NK-92 (cell line): Measurements from ENCODE around the gene AIFM3.

Experiments used
- DNase-seq: peaks from one replicate; lab custom pipeline; 2025; ENCODE audit not compliant: unreplicated experiment; lab: John Stamatoyannopoulos, UW

Gene AIFM3

GRCh38 chr22:21022955-21023614, 56.0 kb downstream of the AIFM3 start:
- DNase-seq, result no peak

GRCh38 chr22:21025266-21025665, 58.2 kb downstream of the AIFM3 start:
- no peak for DNase-seq

GRCh38 chr22:21025763-21026755, 59.0 kb downstream of the AIFM3 start:
- no peak for DNase-seq

- no peak for DNase-seq
Observed at GRCh38 chr22:21026783-21027692, 60.0 kb downstream of the AIFM3 start.

GRCh38 chr22:21028277-21029251, 61.5 kb downstream of the AIFM3 start:
- no peak for DNase-seq

GRCh38 chr22:21029486-21030025, 62.5 kb downstream of the AIFM3 start:
- no peak for DNase-seq

GRCh38 chr22:21030032-21030431, 63.0 kb downstream of the AIFM3 start:
- DNase-seq, result no peak
